Measurements from ENCODE around the gene SCAP.
A peak's percentile ranks its signal among the peaks of the same experiment; 100 is the strongest.
"Not testable (repeated sequence)": the region's sequence is repeated elsewhere in the genome, so short reads cannot be mapped to it uniquely, and the experiment has no call there.

The SCAP gene

DNA sequence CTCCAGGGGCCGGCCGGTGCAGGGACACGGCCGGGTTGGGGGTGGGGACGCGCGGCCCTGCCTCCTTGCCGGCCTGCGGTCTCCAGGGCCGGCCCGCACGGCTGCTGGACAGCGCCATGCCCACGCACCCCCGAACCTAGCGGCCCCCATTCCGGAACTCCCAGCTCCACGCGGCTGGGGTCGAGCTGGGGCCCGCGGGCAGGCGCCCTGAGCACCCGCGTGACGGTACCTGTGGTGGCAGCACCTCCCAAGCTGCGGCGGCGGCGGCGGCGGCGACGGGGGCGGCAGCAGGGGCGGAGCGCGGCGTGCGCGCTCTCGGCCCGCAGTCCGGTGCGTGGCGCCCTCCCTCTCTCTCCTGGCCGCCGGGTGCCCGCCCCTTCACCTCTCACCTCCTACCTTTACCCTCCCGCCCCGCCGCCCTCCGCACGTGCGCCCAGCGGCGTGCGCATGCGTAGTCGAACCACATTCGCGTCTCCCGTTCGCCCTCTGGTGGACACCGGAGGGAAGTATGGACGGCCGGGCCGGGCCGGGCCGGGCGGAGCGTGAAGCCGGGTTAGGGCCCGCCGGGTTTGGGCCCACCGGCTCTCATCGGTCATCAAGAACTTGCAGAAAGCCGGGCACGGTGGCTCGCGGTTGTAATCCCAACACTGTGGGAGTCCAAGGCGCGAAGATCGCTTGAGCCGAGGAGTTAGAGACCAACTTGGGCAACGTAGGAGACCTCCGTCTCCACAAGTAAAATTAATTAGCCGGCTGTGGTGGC lies at the start of gene SCAP:
SCAP (minus strand) TSS at position 372 of the 760 bp plus-strand sequence. CDS start 32,948 bp downstream, outside the sequence.
- DNase-seq (ENCODE audit: low read depth in 1 of 2, low spot score in 1 of 2): peak; percentile 93 to 96

DNA sequence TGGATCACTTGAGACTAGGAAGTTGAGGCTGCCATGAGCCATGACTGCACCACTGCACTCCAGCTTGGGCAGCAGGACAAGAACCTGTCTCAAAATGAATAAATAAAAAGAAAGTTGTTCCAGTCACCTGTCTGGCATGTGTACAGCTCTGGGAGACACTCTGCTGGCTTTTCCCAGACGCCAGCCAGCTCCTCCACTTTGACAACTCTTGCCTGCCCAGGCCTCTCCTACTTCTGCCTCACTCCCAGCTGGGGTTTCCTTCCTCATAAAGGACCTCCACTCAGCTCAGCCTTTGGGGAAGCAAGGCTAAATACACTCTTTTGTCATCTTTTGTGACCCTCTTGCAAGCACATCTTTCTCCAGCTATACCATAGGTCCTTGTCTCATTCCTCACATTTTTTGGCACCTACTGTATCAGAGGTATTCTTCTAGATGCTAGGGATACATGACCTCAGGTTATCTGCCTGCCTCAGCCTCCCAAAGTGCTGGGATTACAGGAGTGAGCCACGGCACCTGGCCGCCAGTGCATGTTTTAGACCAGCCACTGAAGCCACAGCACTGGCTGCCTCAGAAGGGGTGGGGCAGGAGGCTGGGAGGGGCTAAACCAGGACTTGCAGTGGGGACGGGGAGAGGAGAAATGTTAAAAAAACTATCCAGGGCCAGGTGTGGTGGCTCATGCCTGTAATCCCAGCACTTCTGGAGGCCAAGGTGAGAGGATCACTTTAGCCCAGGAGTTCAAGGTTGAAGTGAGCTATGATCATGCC lies 47.8 kb upstream of the SCAP start:
- no peak for DNase-seq (ENCODE audit: low read depth in 1 of 2, low spot score in 1 of 2)

DNA sequence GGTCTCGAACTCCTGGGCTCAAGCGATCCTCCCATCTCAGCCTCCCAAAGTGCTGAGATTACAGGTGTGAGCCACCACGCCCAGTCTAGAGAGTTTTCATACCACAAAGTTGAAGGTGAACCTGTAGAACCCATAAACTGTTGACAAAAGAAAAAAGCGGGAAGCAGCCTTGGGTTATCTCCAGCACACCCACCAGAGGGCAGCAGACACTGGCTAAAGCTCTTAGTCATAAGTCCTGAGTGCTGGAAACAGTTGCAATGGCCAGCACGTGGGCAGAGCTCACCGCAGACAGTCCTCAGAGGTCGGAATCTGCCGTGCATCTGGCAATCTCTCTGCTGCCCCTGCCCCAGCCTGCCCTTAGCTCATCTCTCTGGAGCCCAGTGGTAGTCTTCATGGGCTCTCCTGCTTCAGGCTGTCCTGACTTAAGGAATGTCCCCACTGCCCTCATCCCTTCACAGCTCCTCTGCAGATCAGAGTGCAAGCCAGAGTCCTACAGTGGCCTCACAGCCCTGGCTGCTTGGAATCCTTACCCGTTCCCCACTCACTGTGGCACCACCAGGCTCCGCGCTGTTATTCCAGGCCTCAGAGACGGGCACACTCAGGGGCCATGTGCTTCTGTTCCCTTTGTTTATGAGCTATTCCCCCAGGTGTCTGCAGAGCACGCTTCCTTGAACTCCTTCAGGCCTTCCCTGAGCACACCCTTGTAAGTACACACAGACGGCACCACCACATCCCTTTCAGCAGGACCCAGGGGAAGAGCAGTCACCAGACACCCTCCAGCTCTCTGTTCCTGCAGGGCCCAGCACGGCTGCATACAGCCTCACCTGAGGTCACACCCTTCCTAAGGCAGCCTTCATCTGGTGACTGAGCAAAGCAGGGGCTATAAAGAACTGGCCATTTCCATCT lies 46.6 kb upstream of the SCAP start:
- DNase-seq (ENCODE audit: low read depth in 1 of 2, low spot score in 1 of 2): peak; percentile 30 to 52

DNA sequence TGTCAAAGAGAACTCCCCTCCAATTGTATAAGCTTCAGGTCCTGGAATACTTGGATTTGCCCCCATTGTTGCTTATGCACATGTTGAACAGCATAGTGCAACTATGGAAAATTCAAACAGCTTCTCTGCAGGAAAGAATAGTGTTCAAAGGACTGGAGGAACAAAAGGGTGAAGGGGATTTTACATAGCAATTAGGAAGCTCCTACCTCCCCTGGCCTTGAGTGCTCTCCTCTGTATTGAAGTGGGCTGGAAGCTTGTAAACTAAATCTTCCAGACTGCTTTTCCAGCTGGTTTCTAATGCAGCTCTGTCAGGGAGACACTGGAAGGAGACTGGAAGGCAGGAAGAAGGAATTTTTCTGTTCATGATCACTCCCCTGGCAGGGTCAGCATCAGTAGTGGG lies 45.0 kb upstream of the SCAP start:
- no peak for DNase-seq (ENCODE audit: low read depth in 1 of 2, low spot score in 1 of 2)

DNA sequence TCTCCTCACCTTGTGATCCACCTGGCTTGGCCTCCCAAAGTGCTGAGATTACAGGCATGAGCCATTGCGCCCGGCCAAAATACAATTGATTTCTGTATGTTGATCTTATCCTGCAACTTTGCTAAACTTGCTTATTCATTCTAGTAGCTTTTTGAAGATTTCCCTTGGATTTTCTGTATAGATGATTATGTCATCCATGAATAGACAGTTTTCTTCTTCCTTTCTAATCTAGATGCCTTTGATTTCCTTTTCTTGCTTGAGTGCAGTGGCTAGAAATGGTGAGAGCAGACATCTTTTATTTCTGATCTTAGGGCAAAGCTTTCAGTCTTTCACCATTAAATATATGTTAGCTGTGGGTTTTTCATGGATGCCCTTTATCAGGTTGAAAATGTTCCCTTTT lies 42.2 kb upstream of the SCAP start:
- no peak for DNase-seq (ENCODE audit: low read depth in 1 of 2, low spot score in 1 of 2)

DNA sequence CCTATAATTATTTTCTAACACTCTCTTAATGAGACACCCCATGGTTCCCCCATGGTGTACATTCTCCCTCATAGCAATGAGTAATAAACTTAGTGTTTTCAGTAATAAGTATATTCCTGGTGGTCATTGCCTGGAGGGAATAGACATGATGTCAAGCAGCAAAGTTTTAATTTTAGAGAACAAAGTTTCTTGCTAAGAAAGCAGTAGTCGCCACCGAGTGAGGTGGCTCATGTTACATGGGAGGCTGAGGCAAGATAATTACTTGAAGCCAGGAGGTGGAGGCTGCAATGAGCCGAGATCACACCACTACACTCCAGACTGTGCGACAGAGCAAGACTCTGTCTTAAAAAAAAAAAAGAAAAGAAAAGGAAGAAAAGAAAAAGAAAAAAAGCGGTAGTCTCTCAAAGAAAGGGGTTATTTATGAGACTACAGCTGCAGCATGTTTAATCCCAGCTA lies 40.2 kb upstream of the SCAP start:
- DNase-seq (ENCODE audit: low read depth in 1 of 2, low spot score in 1 of 2): no peak

DNA sequence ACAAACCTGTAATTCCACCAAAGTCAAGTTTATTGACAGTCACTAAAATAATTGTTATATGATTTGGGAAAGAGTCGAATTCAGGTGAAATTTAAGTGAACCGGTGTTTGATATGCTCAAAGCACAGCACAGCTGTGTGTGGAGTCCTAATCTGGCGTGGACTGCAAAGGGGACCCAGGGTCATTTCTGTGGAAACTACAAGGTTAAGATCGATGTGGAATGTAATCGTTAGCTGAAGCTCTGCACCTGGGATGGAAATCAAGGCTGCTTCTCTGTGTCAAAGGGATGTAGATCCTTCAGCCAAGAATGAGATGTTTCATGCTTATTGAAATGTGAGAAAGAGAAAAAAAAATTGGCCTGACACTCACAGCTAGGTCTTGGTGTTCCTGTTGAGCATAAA lies 39.4 kb upstream of the SCAP start:
- no peak for DNase-seq (ENCODE audit: low read depth in 1 of 2, low spot score in 1 of 2)

DNA sequence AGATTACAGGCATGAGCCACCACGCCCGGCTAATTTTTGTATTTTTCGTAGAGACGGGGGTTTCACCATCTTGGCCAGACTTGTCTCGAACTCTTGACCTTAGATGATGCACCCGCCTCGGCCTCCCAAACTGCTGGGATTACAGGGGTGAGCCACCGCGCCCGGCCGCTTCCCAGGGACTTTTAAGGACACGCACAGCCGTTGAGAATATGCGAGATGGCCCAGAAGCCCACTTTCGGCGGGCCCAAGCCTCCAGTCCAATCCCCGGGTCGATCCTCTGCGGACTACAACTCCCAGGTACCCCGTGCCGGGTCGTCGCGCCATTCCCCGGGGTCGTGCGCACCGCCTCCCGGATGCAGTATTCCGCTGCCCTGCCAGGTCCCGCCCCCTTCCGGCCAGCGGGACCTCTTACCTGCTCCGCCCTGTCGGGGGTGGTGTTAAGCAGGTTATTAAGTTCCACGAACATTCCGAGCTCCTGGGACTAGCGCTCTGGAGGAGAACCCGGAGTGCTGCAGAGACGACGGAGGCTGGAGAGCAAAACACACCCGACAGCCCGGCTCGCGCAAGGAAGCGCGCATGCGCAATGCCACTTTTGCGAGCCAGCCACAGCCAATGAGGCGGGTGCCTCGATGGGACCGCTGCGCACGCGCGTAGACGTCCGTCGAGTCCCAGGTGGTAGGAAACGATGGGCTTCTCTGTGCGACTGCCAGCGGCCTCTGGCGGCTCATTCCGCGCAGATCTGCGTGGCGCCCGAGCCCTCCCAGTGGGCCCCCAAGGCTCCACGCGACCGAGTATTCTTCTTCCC lies 37.6 kb upstream of the SCAP start, which contains the start of gene ELP6:
ELP6 (minus strand) TSS at position 588 of the 805 bp plus-strand sequence; CDS start at position 466, 122 bp downstream.
- peak; percentile 91 to 95 for DNase-seq (ENCODE audit: low read depth in 1 of 2, low spot score in 1 of 2)

DNA sequence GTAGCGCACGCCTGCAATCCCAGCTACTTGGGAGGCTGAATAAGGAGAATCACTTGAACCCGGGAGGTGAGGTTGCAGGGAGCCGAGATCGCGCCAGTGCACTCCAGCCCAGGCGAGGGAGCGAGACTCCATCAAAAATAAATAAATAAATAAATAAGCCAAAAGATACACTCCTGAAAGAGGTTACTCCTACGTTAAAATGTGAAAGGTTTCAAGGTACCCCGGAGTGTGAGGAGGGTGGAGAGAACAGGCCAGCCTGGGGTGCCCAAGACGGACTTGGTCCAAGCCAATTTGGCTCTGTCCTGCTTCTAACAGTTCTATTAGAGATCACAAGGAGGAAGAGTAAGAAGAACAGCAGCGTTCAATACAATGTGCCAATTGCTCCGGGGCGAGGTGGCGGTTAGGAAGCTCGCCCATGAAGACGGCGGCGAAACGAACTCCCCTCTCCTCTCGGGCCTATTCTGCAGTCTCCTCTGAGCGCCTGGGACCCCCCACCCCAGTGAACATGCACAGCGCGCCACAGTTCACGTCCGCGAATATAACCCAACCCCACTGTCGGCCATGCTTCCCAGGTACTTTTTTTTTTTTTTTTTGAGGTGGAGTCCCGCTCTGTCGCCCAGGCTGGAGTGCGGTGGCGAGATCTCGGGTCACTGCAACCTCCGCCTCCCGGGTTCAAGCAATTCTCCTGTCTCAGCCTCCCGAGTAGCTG lies 36.8 kb upstream of the SCAP start:
- no peak for DNase-seq (ENCODE audit: low read depth in 1 of 2, low spot score in 1 of 2)

DNA sequence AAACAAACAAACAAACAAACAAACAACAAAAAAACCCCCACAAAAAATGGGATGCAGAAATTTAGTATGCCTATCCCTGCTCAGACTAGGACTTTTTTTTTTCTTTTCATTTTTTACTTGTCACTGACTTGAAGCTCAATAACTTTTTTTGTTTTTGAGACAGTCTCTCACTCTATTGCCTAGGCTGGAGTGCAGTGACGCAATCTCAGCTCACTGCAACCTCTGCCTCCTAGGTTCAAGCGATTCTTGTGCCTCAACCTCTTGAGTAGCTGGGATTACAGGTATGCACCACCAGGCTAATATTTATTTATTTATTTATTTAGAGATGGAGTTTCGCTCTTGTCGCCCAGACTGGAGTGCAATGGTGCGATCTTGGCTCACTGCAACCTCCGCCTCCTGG lies 29.5 kb upstream of the SCAP start:
- not testable (repeated sequence) for DNase-seq (ENCODE audit: low read depth in 1 of 2, low spot score in 1 of 2)

DNA sequence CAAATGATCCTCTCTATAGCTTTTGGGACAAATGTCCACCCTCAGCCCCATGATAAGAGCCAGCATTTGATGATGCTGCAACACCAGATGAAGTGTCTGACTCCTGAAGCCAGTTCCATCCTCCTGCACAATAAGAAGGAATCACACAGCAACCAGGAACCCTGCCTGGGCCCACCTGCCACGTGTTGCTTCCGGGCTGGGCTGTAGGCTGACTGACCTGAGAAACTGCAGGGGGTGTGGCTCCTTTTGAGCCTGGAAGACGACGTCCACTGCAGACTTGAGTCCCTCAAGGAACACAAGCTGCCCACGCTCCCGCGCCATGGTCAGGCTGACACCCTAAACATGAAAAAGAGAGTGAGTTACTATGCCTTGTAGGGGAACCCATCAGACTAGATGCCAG lies 28.4 kb upstream of the SCAP start:
- DNase-seq (ENCODE audit: low read depth in 1 of 2, low spot score in 1 of 2): no peak

DNA sequence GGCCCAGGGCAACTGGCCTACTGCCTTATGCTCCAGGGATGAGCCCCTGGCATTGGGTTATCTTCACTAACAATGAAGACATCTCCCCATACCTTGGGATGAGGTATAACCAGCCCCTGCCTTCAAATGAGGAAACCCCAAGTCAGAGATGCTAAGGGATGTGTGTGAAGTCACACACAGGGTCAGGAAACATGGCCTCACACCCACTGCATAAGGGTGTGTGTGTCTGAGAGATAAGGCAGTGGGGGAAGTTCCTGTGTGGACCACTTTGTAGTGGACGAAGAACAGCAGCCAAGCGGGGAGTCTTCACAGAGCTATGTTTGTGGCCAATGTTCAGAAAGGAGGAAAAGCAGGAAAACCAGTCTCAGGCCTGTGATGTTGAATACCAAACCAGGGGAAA lies 27.3 kb upstream of the SCAP start:
- DNase-seq (ENCODE audit: low read depth in 1 of 2, low spot score in 1 of 2): no peak

DNA sequence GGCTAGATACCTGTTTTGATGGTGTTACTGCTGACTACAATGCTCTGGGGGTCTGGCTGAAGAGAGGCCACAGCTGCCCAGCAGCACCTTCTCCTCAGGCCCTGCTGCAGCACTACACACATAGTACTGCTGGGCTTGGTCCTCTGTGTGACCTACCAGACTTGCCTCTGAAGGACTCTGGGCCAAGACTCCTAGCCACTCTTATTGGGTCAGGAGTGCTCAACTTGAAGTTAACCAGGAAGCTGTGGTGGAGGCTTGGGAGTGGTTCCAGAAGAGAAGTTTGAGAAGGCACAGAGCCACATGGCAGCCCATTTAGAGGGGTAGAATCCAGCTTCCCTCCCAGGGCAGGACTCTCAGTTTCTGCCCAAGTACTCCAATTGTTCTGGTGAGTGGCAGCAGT lies 21.2 kb upstream of the SCAP start:
- DNase-seq (ENCODE audit: low read depth in 1 of 2, low spot score in 1 of 2): no peak

DNA sequence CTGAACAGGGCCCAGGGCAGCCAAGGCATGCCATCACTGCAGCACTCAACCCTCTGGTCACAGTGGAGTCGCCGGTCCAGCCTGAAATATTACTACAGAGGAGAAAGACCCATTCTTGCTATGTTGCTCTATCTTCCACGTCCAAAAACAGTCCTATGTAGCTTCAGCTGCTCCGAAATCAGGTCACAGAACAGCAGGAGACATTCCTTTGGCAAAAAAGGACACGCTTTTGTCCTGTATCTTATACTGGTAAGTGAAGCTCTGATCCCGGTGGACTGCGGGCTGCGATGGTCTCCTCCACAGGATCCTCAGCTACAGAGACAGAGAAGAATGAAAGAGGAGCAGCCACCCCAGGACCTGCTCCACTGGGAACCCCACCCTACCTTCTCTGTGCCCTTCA lies 20.1 kb upstream of the SCAP start:
- no peak for DNase-seq (ENCODE audit: low read depth in 1 of 2, low spot score in 1 of 2)

DNA sequence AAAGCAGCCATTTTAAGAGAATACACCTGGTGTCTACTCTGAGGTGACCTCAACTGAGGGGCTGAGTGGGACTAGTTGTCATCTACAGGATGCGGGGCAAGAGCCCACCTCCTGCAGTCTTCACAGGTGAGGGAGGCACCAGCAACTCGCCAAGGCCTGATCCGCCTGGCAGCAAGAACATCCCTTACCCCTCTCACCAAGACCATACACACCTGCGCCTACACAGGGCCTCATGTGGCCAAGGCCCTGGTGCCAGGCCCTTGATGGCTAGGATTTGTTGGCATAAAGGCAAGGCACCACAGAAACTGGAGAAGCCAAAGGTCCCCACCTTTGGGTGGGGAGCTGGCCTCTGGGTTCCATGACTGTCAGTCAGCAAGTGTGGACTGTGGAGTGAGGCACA lies 19.4 kb upstream of the SCAP start:
- no peak for DNase-seq (ENCODE audit: low read depth in 1 of 2, low spot score in 1 of 2)

DNA sequence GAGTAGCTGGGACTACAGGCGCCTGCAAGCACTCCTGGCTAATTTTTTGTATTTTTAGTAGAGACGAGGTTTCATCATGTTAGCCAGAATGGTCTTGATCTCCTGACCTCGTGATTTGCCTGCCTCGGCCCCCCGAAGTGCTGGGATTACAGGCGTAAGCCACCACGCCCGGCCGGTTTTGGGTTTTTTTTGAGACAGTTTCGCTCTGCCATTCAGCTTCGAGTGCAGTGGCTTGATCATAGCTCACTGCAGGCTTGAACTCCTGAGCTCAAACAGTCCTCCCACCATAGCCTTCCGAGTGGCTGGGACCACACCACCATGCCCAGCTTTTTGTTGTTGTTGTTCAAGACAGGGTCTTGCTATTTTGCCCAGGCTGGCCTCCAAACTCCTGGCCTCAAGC lies 16.0 kb upstream of the SCAP start:
- DNase-seq (ENCODE audit: low read depth in 1 of 2, low spot score in 1 of 2): no peak

DNA sequence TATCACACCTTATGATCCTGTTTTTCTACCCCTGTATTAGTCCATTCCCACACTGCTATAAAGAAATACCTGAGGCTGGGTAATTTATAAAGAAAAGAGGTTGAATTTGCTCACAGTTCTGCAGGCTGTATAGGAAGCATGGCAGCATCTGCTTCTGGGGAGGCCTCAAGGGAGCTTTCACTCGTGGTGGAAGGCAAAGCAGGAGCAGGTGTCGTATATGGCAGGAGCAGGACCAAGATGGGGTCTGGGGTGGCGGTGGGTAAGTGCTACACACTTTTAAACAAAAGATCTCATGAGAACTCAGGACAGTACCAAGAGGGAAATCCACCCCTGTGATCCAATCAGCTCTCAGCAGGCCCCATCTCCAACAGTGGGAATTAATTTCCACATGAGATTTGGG lies 15.4 kb upstream of the SCAP start:
- no peak for DNase-seq (ENCODE audit: low read depth in 1 of 2, low spot score in 1 of 2)

DNA sequence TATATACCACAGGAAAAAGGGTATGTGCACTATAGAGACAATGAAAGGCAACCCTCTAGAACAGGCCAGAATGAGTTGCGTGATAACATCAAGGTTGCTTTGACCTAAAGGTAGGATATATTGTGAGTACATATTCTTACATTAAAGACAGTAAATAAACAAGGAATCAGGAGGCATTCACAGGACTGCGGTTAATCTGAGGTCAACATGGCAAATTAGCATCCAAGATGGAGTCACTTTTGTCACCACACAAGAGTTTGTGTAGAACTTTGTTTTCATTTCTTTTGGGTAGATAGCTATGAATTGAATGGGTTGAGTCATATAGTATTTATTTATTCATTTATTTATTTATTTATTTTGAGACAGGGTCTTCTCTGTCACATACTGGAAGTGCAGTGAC lies 11.5 kb upstream of the SCAP start:
- no peak for DNase-seq (ENCODE audit: low read depth in 1 of 2, low spot score in 1 of 2)

DNA sequence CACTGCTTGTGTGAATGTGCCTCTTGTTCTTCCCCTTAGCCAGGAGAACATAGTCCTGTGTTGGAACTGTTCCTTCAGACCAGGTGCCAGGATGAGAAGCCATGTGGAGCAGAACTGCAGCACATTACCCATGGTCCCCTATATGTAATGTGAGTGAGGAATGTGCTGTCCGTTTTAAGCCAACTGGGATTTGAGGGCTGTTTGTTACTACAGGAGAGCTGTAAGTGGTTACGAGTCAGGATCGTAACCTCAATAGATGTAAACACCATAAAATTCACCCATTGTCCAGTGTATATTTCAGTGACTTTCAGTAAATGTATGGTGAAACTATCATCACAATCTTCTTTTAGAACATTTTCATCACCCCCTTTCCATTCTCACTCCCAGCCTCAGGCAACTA lies 10.1 kb upstream of the SCAP start:
- DNase-seq (ENCODE audit: low read depth in 1 of 2, low spot score in 1 of 2): no peak

DNA sequence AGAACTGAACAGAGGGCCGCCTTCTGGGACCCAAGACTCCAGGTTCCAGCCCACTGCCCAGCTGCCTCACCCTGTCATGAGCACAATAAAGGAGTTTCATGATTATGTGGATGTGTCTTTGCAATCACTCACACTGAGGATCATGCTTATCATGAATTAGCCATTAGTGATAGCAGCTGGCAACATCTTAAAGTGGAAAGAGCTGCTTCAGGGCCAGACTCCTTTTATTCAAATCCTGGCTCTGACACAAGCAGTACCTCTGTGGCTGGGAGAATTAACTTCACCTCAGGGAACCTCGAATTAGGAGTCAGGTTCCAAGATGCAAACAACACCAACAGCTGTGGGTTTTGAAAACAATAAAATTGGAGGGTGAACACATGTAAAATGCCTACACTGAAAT lies 6.6 kb upstream of the SCAP start:
- DNase-seq (ENCODE audit: low read depth in 1 of 2, low spot score in 1 of 2): no peak

Measured in stimulated activated CD4-positive, alpha-beta T cell treated with anti-CD3 and anti-CD28 coated beads, Interleukin-15, amount 100 ng/mL, for 1 hour (primary cell).